HG03520 (cell line): Measurements from ENCODE around the gene GON7.
"Not testable (repeated sequence)": the region's sequence is repeated elsewhere in the genome, so short reads cannot be mapped to it uniquely, and the experiment has no call there.

Experiments
- ATAC-seq: cut with Tn5 transposase; IDR thresholded peaks from one replicate; pipeline ENCODE4 v1.9.1; 2021; ENCODE audit warnings: mild to moderate bottlenecking, moderate library complexity; ENCODE audit not compliant: unreplicated experiment

GON7 gene

DNA sequence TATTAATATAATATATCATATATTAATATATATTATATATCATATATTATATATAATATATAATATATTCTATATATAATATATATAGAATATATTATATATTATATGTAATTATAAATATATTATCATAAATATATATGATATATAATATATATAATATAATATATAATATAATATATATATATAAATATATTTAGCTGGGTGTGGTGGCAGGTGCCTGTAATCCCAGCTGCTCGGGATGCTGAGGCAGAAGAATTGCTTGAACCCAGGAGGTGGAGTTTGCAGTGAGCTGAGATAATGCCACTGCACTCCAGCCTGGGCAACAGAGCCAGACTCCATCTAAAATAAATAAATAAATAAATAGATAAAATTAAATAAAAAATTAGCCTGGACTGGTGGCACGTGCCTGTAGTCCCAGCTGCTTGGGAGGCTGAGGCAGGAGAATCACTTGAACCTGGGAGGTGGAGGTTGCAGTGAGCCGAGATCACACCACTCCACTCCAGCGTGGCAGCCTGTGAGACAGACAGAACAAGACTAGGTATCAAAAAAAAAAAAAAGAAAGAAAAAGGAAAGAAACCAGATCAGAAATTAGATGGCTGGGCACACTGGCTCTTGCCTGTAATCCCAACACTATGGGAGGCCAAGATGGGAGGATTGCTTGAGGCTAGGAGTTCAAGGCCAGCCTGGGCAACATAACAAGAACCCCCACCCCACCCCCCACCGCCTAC lies 47.1 kb downstream of the GON7 start:
- ATAC-seq: not testable (repeated sequence)

DNA sequence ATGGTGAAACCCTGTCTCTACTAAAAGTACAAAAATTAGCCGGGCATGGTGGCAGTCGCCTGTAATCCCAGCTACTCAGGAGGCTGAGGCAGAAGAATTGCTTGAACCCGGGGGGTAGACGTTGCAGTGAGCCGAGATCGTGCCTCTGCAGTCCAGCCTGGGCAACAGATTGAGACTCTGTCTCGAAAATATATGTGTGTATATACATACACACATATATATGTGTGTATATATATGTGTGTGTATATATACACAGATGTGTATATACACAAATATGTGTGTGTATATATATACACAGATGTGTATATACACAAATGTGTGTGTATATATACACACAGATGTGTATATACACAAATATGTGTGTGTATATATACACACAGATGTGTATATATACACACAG lies 48.5 kb downstream of the GON7 start:
- not testable (repeated sequence) for ATAC-seq

DNA sequence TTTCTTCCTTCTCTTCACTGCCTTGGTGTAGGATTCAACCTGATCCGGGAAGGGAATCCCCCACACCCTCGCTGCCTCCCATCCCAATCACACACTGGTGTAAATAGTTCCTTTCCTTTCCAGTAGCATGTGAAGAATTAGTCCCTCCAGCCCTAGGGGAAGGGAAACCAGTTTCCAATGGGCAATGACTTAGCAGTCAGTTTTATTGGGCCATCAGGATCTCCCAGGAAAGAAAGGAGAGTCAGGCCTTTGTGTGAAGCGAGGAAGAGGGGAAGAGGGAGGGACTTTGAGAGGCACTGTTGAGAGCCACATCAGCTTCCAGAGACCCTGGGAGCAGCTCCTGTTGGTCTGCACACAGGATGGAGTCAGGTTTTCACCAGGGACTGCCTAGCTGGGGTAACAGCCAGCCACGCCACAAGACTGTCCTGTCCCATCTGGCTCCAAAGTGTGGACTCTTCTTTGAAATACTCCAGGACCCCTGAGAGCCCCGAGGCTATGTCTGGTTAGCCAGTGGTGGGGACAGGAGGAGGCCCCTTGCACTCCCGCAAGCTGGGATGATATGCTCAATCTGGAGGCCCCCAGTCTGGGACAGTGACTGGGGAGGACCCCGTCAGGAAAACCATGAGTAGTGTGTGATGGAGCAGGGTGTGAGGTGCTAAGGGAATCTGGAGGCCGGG lies 50.0 kb downstream of the GON7 start:
- ATAC-seq: no peak

- no peak for ATAC-seq
Measured at GRCh38 chr14:93155667-93156066, 51.2 kb downstream of the GON7 start.

- ATAC-seq: no peak
Measured at GRCh38 chr14:93153121-93153520, 53.7 kb downstream of the GON7 start.
